CD1c-positive myeloid dendritic cell (primary cell): ENCODE measurements around the gene CITED4.

Source experiments
- DNase-seq: peaks from one replicate; pipeline ENCODE4 v3.0.0-alpha.2; 2016; ENCODE audit errors: extremely low spot score

The CITED4 gene

DNA sequence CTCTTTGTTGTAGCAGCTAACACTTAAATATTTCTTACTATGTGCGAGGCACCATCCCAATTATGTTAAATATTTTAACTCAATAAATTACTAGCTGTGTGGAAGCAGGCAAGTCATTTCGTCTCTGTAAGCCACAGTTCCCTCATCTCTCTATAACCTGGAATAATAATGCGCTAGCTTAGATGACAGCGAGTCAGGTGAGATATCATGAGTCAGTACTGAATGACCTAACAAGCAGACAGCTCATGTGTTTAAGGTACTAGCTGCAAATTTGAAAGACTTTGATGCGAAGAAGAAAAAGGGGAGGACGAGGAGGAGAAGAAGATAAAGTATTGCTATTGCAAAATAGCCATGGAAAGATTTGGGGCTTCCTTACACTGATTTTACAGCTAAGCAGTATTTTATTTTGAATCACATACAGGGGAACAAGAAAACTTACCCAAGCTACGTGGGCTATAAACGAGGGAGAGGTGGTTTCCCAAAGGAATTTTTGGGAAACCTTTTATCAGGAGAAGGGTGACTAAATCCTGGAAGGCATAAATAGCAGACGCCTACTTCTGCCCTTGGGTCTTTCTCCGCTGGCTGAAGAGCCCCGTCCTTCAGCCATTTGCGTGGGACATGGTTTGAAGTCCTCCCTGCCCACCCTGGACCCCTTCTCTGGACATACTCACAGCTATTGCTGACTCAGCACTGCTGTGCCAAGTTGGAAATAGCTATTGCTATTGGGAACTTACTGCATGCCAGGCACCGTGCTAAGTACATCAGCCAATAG, 8.9 kb downstream of the CITED4 start:
- DNase-seq, result no peak

DNA sequence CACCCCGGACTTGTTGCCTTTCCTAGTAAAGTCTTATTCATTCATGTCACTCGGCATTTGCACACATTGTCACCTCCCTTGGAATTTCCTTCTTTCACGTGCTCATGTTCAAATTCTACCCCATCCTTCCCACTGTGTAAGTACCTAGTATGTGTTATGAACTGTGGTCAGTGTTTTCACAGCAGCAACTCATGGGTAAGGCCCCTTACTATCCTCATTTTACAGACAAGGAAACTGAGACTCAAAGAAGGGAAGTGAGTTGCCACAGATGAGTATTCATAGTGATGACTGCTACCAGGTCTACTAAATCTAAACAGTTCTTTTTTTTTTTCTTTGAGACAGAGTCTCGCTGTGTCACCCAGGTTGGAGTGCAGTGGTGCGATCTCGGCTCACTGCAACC, 10.5 kb downstream of the CITED4 start:
- no peak for DNase-seq

DNA sequence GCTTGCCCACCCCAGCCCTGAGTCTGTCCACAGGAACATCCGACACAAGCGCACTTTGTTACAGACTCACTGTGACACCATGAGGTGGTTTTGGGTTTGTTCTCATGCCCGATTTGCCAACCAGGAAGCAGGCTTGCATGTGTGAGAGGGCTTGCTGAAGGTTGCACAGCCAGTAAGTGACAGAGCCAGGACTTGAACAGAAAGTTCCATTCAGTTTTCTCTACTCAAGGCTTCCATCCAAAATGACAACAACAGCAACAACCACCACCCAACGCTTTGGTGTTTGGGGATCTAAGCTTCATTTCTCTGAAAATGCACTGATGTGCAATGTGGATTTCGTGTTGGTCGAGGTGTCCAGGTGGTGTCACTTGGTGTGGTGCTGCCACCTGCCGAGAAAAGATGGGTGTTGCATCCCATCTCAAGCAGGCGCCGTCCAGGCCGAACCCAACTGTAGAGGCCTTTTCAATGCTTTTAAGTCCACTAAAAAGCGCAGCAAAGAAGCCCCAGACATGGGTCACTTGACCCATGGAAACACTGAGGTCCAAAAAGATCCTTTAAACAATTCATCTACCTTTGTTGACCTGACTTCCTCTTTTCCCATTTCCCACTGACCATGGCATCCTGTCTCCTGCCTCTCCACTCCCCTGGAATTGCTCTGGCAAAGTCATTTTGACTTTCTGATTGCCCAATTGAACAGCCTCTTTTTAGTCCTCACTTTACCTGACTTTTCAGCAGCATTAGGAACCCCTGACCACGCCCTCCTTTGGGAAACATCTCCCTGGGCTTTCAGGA, 12.2 kb downstream of the CITED4 start:
- DNase-seq, result peak; percentile 73

DNA sequence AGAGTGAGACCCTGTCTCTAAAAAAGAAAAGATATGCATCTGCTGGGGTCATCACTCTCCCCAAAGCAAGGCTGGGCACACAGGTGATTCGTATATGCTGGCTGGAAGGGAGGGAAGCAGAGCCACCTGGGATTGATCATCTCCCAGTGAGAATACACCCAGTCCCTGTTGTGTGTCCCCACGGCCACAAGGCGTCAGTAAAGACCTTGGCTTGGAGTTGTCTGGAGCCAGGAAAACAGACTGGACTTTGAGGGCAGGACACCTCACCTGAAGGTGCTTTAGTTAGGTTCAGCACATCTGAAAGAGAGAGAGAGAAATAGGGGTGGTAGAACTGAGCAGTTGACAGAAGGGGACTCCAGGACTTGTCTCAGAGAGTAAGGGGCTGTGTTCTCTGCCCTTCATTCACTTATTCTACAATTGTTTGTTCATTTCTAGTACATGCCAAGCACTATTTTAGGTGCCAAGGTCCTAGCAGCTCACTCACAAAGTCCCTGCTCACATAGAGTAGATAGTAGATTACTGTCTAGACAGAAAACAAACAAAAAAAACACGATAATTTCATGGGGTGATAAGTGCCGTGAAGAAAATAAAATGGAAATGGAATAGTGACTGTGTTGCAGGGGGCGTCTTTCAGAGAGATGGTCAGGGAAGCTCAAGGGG, 13.5 kb downstream of the CITED4 start:
- peak; percentile 56 for DNase-seq

DNA sequence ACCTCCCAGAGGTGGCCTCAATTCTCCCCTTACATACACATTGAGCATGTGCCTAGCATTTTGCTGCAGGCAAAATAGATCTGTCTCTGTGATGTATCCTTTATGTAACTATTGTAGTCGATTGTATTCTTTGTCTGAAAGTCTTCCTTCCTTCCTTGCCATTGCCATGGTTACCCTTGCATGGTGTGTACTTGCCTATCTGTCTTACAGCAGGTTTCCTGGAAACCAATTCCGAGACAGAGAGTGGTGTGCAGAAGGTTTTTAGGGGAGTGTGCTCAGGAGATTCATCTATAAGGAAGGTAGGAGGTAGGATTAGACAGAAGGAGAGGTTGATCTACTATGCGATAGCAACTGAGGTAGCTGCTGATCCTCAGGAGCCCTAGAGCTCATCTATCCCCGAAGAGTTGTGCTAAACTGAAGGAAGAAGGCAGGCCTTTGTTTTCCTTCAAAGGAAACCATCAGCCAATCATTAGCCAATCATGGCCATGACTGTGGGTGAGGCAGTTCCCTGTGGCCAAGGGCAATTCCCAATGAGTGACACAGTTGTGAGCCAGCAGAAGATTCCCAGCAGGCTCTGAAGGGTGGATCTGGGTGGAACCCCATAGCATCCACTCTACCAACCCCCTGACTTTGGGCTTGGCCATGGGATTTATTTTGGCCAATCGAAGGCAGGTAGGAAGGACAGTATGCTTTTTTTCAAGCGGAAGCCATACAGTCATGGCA, 15.0 kb downstream of the CITED4 start:
- no peak for DNase-seq

DNA sequence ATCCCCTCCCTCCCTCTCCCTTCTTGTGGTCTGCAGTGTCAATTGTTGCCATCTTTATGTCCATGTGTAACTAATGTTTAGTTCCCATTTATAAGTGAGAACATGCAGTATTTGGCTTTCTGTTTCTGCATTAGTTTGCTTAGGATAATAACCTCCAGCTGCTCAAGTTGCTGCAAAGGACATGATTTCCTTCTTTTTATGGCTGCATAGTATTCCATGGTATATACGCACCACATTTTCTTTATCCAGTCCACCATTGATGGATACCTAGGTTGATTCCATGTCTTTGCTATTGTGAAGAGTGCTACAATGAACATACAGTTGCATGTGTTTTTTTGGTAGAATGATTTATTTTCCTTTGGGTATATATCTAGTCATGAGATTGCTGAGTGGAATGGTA, 16.3 kb downstream of the CITED4 start:
- no peak for DNase-seq

DNA sequence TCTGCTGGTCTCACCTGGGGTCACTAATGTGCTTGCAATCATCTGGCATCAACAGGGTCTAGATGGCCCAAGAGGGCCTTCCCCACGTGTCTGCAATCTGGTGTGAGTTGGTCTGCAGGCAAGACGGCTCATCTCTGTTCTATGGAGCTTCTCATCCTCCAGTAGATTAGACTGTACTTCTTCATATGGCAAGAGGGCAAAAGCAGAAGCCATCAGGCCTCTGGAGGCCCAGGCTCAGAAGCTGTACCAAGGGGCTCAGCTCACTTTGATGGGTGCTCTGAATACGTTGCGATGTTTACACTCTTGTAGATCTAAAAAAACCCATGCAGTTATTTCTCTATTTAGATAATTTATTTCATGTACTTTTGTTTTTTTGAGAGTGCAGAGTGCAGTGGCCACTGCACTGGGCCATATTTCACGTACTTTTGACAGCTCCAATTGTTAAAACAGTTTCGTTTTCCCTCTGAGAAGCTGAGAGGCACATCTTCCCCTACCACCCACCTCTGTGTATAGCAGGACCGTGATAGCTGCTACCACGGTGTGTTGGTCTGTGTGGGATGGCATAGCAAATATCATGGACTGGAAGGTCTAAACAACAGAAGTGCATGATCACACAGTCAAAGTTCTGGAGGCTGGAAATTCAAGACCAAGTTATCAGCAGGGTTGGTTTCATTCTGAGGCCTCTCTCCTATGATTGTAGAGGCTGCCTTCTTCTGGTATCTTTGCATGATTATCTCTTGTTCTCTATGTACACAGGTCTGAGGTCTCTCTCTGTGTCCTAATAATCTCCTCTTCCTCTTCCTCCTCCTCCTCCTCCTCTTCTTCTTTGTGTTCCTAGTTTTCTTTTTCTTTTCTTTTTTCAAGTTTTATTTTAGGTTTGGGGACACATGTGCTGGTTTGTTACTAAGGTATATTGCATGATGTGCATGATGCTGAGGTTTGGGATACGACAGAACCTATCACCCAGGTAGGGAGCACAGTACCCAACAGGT, 17.0 kb downstream of the CITED4 start:
- no peak for DNase-seq

DNA sequence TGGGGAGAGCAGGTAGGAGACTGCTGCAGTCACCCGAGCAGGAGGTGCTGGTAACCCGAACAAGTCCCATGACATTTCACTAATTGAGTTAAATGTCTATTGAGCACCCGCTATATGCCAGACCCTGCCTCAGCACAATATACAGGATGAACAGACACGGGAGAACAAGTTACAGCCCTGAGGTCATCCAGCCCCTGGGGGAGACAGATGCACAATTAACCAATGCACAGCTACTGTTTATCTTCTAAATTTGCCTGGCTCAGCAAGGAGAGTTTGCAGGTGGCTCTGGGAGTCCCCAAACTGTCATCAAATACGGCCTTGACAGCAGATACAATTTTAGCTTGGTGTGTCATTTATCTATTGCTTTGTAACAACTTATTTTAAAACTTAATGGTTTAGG, 18.1 kb downstream of the CITED4 start:
- no peak for DNase-seq

DNA sequence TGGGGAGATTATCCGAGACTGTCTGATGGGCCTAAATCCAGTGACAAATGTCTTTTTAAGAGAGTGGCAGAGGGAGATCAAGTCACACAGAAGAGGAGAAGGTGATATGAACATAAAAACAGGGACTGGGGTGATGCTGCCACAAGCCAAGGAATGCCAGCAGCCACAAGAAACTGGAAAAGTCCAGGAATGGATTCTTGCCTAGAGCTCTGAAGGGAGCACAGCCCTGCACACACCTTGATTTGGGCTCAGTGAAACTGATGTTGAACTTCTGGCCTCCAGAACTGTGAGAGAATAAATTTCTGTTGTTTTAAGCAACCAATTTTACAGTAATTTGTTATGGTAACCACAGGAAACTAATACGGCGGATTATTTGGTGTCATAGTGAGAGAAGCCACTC, 19.5 kb downstream of the CITED4 start:
- DNase-seq, result no peak

DNA sequence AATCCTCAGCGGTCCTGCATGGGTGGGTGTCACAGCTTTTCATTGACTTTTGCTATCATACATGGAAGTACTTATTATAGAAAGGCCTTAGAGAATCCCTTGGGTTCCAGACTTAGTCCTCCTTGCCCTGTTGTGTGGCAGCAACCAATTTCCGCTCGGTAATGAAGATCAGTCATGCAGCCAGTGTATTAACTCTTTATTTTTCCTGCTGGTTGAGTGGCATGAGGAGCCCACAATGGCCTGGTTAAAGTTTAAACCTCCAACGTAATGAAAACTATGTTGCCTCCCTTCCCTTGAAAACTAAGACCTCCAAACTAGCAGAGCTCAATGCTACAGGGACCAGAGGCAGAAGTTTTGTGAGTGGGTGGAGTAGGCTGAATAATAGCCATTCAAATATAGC, 20.0 kb downstream of the CITED4 start:
- DNase-seq, result no peak

DNA sequence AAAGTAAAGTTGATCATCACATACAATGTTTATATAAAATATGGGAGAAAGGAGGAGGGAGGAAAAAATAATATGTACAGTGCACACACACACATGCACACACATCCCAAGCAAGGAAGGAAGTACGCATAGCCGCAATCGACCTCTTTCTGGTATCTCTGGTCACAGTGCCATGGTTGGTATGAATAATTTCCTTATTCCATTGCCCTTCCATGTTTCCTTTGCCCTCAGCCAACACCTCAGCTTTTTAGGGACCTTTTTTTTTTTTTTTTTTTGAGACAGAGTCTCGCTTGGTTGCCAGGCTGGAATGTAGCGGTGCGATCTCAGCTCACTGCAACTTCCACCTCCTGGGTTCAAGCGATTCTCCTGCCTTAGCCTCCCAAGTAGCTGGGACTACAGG, 20.6 kb downstream of the CITED4 start:
- DNase-seq, result no peak

DNA sequence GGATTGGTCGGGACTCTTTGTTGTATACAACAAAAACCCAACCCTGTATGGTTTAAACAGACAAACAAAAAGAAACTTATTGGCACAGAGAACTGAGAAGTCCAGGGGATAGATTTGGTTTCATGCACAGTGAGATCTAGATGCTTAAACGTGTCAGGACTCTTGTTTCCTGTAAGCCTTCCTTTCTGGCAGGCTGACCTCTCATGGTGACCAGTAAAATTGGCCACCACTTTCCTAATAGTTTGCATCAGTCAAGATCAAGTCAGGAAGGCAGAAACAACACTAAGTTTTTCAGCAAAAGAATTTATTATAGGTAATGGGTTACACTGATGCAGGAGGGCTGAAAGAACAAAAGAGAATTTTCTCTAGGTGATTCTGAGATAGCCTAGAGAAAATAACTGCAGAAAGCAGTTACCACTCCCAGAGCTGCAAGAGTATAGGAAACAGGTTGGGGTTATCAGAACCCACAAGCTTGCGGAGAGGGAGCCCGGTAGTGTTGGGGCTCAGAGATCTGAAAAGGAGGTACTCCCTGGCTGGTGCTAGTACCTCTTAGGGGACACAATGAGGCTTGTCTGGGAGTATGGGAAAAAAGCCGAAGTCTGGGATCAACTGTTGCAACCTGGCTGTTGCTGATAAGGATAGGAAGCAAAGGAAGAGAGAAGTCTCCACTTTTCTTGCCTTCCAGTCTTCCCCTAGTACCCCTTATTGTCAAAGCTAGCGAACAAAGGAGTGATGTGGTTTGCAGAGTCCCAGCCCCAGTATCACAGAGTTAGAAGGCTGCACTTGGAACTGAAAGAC, 21.4 kb downstream of the CITED4 start:
- DNase-seq, result no peak

DNA sequence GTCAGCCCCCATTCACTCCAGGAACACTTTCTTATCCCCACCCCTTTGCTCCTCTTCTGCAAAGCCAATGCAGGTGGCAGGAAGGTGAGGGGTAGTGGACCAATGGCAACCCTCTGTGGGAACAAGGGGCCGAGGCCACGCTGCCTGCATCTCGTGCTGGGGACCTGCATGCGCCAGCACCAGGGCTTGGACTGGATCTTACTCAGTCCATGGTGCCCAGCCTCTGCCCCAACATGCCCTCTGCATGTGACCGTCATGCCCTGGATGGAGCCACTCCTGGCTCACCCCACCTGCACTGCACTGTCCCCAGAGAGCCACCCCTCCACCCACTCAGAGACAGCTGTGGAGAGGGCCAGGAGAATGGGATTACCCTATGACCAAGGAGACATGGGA, 22.2 kb downstream of the CITED4 start:
- no peak for DNase-seq

DNA sequence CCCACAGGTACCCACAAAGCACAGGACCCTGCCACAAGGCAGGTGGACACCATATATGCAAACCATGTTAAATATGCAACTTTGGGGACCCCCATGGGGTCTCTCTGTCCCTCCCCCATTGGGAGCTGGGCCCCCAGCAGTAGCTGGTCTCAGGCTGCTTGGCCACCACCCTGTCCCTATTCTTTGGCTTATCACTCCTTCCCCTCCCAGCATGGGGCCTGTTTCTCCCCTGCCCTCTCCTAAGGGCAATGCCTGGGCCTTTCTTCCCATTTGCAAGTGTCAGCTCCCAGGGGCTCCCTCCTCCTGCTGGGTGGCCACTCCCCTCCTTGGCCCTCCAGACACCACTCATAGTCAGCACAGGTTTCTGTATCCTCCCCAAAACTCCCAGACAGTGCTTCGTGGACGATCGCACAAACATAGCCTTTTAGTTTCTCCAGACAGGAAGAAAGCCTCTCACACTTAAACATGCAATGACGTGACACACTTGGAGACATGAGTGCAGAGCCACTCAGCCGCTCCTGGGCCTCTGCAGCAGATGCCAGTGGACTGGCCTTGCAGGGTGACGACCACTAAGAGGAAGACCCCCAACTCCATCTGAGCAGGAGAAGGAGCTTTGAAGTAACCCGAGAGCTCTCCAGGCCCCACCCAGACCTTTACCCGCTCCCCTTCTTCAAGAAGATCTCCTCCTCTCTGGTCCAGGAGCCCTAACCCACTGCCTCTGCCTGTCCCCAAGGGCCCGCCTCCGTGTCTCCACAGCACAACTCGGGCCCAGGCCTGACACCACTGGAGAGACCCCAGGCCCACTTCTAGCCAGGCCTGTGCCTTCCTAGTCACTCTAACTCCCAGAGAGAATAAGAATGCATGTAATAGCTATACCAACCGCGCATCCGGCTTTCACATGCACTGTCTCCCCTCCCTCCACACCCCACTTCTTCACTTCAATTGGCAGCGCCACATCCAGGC, 22.9 kb downstream of the CITED4 start:
- DNase-seq, result no peak

DNA sequence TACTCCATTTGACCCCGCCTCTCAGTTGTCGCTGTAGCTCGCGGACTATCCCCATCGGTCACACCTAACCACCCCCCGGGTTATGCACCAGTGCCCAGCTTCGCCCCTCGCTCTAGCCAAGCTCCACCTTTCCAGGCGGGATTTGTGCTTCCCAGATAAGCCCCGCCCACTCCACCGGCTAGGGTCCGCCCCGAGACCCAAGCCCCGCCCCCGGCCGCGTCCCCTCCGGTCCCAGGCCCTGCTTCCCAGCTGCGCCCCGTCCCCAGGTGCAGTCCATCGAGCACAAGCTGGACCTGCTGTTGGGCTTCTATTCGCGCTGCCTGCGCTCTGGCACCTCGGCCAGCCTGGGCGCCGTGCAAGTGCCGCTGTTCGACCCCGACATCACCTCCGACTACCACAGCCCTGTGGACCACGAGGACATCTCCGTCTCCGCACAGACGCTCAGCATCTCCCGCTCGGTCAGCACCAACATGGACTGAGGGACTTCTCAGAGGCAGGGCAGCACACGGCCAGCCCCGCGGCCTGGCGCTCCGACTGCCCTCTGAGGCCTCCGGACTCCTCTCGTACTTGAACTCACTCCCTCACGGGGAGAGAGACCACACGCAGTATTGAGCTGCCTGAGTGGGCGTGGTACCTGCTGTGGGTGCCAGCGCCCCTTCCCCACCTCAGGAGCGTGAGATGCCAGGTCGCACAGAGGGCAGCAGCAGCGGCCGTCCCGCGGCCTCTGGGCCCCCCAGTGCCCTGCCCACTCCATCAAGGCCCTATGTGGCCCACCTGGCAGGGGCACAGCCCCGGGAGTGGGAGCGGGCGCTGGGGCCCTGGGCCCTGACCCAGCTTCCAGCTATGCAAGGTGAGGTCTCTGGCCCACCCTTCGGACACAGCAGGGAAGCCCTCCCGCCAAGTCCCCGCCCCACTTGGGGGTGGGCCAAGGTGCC, 23.9 kb downstream of the CITED4 start:
- no peak for DNase-seq

DNA sequence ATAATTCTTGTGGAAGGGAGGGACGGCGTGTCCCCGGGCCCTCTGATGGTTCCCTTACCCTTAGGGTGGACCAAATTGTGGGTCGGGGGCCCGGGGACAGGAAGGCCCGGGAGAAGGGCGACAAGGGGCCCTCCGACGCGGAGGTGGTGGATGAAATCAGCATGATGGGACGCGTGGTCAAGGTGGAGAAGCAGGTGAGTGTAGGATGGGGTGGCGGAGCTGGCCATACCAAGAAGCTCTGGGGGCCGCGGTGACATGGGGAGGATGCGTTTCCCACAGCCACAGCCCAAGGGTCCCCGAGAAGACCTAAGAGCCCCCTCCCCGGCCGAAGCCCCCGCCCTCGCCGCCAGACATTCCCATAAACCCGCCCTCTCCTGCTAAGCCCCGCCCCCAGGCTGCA, 24.6 kb downstream of the CITED4 start:
- no peak for DNase-seq

DNA sequence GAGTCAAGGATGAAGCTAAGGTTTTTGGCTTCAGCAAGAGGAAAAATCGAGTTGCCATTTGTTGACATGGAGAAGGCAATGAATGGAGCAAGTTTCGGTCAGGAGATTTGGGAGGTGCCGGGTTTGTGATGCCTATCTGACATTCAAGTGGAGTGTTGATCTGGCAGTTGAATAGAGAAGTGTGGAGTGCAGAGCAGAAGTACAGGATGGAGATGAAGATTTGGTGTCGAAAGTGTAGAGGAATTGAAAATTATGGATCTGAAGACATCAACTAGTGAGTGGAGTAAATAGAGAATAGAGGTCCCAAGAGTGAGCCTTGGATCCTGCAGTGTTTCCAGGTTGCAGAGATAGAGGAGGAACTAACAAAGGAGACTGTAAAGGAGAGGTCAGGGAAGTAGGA, 25.9 kb downstream of the CITED4 start:
- no peak for DNase-seq
